HG03159 (cell line): ENCODE data around the gene GPHA2.
"Not testable (repeated sequence)": the region's sequence is repeated elsewhere in the genome, so short reads cannot be mapped to it uniquely, and the experiment has no call there.

Experiments
- ATAC-seq: cut with Tn5 transposase; IDR thresholded peaks from one replicate; pipeline ENCODE4 v1.9.1; 2021; ENCODE audit warnings: mild to moderate bottlenecking, moderate library complexity; ENCODE audit not compliant: unreplicated experiment

GPHA2 gene, protein sequence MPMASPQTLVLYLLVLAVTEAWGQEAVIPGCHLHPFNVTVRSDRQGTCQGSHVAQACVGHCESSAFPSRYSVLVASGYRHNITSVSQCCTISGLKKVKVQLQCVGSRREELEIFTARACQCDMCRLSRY

DNA sequence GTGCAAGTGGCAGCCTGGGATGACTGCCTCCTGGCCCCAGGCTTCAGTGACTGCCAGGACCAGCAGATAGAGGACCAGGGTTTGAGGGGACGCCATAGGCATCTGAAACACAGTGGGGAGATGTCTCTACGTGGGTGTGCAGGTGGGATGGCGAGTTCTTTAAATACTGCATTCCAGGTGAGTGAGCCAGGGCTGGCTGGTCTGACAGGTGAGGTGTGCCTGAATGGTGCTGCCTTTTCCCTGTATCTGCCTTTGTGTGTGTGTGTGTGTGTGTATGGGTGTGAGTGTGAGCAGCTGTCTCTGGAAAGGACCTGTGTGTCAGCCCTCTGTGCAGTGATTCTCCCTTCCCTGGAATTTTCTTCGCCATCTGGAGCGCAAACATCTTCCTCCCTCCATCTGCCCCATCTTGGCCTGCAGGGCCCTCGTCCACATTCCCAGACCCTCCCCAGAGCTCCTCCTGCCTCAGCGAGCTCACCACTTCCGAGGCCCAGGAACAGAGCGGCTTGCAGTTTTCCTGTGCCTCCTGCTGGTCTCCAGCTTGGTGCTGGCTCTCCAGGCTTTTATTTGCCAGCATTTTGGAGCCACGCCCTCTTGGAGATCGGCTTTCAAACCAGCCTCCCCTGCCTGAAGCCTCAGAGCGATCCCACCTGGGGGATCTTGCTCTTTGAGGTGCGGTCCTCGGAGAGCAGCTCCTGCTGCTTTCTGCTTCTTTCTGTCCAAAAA lies at the start of gene GPHA2:
GPHA2 (minus strand) TSS at position 535 of the 723 bp plus-strand sequence; CDS start at position 102, 433 bp downstream.
- no peak for ATAC-seq

DNA sequence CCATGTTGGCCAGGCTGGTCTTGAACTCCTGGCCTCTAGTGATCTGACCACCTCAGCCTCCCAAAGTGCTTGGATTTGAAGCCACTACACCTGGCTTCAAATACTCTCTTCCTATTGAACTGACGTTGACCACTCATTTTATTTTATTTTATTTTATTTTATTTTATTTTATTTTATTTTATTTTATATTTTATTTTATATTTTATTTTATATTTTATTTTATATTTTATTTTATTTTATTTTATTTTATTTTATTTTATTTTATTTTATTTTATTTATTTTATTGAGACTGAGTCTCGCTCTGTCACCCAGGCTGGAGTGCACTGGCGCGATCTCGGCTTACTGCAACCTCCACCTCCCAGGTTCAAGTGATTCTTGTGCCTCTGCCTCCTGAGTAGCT lies 47.6 kb upstream of the GPHA2 start:
- not testable (repeated sequence) for ATAC-seq

DNA sequence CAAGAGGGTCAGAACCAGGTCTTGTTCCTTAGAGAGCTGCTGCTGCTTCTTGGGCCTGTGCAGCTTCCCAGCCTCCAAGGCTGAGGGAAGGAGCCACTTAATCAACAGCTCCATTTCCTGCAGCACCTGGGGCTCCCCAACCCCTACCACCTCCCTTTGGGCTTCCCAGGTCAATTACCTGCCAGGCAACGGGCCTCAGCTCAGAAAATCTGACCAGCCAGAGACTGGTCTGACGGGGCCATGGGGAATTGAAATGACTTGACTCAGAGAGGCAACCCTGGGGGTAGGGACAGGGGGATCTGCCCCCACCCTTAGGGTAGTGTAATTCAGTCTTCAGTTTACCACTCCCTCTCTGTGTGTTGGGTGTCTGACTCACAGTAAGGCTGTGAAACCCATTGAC lies 41.0 kb upstream of the GPHA2 start:
- no peak for ATAC-seq

DNA sequence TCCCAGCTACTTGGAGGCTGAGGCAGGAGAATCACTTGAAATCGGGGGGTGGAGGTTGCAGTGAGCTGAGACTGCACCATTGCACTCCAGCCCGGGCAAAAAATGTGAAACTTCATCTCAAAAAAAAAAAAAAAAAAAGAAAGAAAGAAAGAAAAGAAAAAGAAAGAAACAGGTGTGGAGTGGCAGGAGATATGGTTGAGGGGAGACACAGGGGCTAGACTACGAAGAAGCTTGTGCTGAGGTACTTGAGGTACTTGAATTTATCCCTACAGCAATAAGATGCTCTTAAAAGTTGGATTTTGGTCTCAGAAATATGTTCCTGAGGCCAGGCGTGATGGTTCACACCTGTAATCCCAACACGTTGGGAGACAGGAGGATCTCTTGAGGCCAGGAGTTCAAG lies 38.4 kb upstream of the GPHA2 start:
- ATAC-seq, result no peak

DNA sequence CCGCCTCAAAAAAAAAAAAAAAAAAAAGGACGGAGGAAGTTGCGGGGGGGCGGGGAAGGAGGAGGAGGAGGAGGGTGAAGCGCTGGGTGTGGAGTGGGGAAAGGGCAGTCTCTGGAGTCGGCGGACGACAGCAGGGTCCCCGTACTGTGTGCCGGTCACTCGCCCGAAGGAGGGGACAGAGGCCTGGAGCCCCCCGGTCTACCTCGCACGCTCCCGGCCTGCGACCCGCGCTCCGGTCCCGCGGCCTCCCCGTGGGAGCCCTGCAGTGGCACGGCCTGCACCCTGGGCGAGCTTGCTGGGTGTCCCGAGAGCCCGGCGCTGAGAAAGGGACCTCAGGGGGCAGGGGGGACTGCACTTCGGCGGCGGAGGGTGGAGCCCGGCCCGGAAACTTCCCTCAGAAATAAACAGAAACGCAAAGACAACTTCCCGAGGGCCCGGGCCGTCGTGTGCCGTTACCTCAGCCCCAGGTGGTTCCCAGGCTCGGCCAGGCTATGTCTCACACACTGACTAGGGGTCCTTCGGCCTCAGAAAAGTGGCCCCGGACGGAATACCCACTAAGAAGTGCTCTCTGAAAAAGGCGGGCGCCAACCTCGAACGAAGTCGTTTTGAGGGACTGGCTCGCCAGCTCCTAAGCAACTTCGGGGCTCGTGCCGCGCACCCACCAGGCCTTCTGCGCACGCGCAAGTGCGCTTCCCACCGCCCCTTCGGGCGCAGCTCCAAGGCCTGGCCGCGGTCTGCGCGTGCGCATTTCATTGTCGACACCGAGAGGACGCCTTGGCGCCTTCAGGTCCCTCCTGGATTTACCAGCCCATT lies 35.9 kb upstream of the GPHA2 start, which contains the start of gene MAJIN:
MAJIN (minus strand) TSS at position 688 of the 813 bp plus-strand sequence. CDS start 12,703 bp downstream, outside the sequence.
- ATAC-seq, result no peak

DNA sequence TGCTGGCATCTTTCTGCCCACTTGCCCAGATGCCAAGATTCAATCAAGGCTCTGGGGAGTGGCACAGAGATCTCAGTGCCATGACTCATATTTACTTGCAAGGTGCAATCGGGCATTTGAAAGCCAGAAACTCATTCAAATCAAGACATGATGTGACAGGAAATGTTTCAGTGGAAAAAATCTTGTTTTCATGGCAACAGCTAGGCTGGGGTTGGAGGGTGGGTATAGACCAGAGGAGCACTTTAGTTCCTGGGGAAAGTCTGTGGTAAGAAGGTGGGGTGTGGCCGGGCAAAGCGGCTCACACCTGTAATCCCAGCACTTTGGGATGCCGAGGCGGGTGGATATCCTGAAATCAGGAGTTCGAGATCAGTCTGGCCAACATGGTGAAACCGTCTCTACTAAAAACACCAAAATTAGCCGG lies 35.0 kb upstream of the GPHA2 start:
- ATAC-seq, result no peak

DNA sequence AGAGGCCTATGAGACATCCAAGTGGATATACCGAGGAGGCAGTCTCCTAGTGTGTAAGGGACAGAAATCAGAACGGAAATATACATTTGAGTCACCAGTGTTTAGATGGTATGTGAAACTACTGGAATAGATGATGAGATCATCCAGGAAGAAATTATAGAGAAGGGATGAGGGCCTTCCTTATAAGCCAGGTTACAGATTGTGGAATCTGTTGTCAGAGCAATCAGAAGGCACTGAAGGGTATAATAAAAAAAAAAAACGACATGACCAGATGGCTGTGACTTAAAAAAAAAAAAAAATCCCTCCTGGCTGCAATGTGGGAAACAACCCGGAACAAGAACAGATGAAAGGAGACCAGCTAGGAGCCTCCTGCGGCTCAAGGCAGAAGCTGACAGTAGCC lies 33.5 kb upstream of the GPHA2 start:
- ATAC-seq, result no peak

DNA sequence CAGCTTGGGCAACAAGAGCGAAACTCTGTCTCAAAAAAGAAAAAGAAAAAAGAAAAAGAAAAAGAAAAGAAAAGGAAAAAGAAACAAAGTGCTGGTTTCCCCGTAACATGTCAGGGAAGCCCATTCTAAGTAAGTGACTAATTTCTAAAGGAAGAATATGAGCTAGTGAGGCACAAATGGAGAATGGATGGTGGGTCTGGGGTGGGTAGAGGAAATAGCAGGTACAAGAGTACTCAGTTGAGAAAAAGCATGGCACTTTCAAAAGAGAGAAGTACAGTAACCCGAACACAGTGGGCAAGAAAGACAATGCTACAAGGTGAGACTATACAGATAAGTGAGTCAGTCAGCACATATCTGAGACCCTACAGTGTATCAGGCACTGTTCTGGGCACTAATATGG lies 31.7 kb upstream of the GPHA2 start:
- ATAC-seq, result no peak

DNA sequence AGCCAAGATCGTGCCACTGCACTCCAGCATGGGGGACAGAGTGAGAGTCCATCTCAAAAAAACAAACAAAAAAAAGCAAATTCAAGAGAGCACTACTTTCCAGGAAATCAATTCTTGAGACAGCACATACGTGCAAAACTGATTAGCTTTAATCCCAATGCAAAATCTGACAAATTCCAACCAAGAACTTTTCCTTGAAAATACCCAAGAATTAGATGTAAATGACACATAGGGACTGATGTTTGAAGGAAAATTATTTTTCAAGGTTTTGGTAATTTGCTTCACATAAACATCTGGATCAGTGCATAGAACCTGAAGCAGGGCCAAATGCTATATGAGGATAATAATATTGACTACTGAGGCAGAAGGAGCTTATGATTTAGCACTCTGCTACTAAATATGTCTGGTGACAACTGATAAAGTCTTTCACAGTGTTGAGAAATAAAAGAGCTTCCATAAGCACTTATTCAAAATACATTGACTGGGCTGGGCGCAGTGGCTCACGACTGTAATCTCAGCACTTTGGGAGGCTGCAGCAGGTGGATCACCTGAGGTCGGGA lies 27.5 kb upstream of the GPHA2 start:
- no peak for ATAC-seq

DNA sequence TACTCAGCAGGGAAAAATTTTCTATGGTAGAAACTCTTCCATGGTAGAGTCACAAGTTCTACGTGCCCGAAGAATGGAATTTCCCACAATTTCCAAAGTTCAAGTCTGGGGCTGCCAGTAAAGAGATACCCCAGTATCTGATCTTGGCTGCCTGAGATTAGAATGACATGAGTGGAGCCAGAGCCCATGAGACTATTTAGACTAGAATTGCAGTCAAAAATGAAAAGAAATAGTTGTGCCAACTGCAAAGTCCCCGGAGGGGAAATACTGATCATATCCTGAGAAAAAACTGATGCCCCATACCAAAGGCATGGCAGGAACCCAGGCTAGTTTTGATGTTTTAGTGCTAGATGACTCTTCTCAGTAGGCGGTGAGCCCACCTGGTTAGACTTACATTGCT lies 25.0 kb upstream of the GPHA2 start:
- ATAC-seq, result no peak

DNA sequence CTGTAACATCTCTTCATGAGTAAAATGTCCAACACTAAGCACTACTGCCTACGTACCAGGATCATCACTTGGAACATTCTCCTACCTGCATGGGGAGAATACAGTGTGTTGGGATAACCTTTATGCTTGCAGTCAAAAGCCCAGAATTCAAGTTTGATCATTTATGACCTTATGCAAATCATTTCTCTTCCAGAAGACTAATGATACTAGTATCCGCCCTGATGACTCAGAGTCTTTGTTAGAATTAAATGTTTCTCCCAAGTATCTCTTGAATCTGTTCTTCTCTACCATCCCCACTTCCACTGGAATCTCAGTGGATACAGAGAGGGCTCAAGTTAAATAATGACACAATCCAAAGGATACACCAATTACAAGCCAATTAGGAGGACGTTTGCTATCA lies 23.8 kb upstream of the GPHA2 start:
- no peak for ATAC-seq

DNA sequence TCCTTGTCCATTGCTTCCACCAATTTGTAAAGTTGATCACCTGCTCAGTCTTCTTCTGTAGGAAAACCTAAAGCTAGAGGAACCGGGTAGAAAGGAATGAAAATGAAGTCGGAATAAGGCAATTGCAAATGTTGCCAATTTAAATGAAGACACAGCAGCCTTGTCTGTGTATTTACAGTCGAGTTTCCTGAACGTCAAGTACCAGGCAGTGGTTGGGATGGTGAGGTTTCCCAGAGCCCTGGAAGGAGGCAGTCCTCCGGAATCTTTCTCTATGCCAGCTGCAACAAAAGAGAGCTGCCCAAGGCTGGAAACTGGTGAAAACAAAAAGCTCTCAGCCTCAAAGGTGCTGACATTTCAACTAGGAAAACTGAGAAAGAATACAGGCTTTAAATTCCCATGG lies 18.5 kb upstream of the GPHA2 start:
- ATAC-seq, result no peak

DNA sequence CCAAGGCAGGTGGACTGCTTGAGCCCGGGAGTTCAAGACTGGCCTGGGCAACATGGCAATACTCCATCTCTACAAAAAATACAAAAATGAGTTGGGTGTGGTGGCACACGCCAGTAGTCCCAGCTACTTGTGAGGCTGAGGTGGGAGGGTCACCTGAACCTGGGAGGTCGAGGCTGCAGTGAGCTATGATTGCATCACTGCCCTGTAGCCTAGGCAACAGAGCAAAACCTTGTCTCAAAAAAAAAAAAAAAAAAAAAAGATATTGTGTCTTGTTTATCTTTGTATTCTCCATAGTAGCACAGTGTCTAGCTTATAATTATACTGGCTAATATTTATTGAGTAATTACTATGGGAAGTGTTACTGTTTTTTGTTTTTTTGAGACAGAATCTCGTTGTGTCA lies 15.8 kb upstream of the GPHA2 start:
- no peak for ATAC-seq

DNA sequence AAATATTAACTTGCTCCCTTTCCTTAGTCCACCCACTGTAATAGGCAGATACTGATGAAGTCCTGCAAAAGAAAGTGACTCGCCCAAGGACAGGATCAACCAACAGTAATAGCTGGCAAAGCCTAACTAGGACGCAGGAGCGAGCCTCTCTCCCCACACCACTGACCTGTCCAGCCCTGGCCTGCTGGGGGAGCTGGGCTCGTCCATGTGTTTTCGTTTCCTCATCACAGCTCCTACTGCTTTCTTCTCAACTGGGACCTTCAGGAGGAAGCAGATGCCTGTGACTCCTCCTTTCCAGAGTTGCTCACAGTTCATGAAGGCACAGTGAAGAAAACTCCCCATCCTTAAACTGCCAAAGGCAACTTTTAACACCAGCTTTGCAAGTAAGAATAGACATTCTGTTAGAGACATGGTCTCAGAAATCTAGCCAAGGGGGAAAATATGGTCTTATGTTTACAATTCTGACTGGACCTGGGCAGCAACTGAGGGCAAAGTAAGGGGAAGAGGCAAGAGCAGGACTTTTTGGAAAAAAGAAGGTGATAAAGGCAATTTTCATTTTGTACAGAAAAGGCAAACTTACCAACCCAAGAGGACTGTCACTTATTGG lies 11.6 kb upstream of the GPHA2 start:
- ATAC-seq, result no peak

DNA sequence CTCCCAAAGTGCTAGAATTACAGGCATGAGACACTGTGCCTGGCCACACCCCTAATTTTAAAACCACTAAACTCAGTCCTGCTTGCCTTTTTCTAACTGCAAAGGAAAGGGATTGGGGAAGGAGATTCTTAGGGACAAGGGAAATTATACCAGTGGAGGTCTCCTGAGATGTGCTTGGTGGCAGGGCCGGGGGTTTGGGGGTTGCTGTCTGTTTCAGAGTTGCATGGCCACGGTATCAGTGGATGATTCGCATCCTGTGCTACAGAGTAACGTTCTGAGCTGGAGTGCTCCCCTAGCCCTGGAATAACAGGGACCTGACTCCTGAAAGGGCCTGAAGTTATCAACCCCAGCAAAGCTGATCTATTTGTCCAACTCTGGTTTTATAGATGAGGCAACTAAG lies 846 bp upstream of the GPHA2 start:
- ATAC-seq, result no peak

DNA sequence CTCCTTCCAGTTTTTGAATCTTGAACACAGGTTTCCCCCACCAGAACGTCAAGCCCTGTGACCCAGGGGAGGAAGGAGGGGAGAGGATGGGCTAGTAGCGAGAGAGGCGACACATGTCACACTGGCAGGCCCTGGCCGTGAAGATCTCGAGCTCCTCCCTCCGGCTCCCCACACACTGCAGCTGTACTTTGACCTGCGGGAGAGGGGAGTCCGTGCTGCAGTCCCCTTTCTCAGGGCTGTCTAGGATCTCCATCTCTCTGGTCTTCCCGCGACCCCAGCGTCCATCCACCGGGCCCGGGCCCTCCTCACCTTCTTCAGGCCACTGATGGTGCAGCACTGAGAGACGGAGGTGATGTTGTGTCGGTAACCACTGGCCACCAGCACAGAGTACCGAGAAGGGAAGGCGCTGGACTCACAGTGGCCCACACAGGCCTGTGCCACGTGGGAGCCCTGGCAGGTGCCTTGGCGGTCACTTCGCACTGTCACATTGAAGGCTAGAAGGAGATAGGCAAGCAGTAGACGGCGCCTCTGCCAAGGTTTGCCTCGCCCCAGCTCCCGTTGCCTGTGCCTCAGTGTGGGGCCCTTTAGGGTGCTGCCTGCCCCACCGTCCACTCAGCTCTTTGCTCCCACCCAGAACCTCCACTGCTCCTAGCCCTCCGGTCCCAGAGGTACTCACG lies 873 bp downstream of the GPHA2 start:
- no peak for ATAC-seq

DNA sequence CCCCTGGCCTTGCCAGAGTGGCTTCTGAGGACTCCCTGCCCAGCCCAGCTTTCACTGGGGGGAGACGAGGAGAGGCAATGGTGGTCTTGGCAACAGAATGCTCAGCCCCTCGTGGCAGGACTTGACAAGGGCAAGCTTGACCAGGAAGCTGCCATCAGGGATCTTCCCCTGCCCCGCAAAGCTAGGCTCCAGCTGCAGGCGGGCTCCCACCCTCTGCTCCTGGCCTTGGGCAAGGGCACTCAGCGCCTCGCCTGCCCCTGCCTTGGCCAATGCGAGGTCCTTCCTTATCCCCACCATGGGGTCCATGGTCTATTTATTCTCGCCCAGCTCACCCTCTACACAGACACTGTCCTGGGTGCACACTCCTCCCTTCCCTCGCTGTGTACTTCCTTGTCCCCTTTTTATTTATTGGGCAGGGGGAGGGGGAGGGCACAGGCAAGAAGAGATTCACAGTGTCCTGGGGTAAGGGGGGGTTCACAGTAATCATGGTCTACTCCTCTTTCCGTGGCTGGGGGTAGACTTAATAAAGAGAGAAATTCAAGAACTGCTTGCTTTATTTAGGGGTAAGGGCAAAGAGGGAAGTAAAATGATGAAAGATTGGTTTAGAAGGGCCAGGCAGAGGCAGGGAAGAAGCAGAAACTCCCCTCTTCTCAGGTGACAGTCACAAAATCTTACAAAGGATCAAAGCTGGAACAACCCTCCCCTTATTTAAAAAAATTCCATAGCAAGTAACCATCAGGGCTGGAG lies 1.6 kb downstream of the GPHA2 start:
- no peak for ATAC-seq

DNA sequence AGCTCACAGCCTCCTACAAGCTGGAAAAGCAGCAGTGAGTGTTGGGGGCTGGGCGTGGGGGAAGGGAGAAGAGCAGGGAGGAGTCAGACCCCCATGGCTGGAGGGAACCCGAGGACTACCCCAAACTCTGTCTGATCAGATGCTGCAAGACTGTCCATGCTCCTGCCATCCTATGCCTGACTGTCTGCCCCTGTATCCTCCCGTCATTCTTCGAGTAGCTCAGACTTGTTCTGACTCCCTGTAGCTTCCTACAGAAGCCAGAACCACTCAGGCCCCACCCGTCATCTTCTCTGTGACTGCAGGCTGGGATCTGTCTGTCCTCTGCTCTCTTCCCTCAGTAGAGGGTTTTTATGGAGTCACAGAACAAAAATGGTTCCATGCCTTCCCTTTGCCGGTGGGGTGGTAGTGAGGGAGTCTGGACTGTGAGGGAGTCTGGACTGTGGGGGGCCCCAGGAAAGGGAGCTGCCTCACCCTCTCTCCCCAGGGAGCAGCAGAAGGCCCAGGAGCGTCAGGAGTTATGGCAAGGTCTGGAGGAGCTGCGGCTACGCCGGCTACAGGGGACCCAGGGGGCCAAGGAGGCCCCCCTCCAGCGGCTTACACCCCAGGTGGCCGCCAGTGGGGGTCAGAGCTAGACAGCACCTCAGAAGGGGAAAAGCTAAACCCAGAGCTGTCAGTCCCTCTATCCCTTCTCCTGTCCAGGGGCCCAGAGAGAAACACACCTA lies 2.3 kb downstream of the GPHA2 start:
- ATAC-seq, result no peak

DNA sequence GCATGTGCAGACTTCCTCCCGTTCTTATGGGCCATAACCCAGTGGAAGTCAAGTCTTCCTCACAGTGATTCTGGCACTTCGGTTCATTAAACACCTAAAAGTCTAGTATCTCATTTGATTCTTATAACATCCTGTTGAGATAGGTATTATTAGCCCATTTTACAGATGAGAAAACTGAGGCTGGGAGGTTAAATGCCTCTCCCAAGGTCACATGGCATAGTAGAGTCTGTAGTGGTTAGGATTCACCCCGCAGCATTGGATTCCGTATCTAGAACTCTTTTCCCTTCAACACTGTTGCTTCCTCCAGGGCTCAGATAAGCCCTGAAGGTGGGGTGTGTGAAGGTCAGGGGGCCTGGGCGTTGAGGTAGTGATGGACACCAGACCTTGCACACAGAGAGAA lies 3.4 kb downstream of the GPHA2 start:
- ATAC-seq, result no peak
